Cardiac muscle cell (in vitro differentiated cells and primary cell): ENCODE measurements around the gene C1orf74. TPM values are rescaled to one million over a fixed set of nuclear protein-coding genes. Genes with fewer than 3 reads are reported as not detected.
A peak's percentile ranks its signal among the peaks of the same experiment; 100 is the strongest.

Experiments used
- DNase-seq, 2 donors: peaks; one replicate each; pipeline versions ENCODE4 v3.0.0 to v3.0.0-alpha.2; 2010 to 2017; ENCODE audit warnings: low read depth in 1 of 2, low spot score in 1 of 2
- H3K27ac ChIP-seq: fragments of 200-600 bp; sonication (generic); 2 replicates; pipeline ENCODE4 v1.5.1; 2016
- H3K27me3 ChIP-seq: fragments of 200-600 bp; sonication (generic); 2 replicates; pipeline ENCODE4 v1.6.0; 2016; ENCODE audit warnings: control low read depth
- H3K36me3 ChIP-seq: fragments of 200-600 bp; sonication (generic); 2 replicates; pipeline ENCODE4 v1.5.1; 2016; ENCODE audit warnings: control low read depth
- H3K4me1 ChIP-seq: fragments of 200-600 bp; sonication (generic); 2 replicates; pipeline ENCODE4 v1.8.1; 2017; ENCODE audit warnings: low read depth, mild to moderate bottlenecking, mixed run types
- H3K4me3 ChIP-seq: fragments of 200-600 bp; sonication (generic); 2 replicates; pipeline ENCODE4 v1.5.1; 2016; ENCODE audit warnings: mild to moderate bottlenecking
- H3K9me3 ChIP-seq: fragments of 200-600 bp; sonication (generic); 2 replicates; pipeline ENCODE4 v1.5.1; 2017; ENCODE audit warnings: low read depth, mild to moderate bottlenecking, control low read depth
- polyA plus RNA-seq: library from polyadenylated mRNA; unstranded; fragments of >200 nt; fragmentation: Nextera tagmentation; extraction: Ambion mirVana; gene quantifications from 2 replicates; pipeline ENCODE4 v1.2.1, GENCODE V29; 2016
- total RNA-seq: library from RNA; depleted of rRNA; stranded (reverse); fragments of >200 nt; gene quantifications from 2 replicates; pipeline ENCODE4 v1.2.3, GENCODE V29; 2016
- TF ChIP-seq, protein P1 (sequence below): IDR thresholded peaks from 2 replicates; pipeline ENCODE4 v1.5.1; 2012; ENCODE audit warnings: low read depth, mild to moderate bottlenecking, low read length

The C1orf74 gene
- total and polyA plus RNA-seq, 2 experiments from 2014 or later = 3.6 to 4.4 TPM

DNA sequence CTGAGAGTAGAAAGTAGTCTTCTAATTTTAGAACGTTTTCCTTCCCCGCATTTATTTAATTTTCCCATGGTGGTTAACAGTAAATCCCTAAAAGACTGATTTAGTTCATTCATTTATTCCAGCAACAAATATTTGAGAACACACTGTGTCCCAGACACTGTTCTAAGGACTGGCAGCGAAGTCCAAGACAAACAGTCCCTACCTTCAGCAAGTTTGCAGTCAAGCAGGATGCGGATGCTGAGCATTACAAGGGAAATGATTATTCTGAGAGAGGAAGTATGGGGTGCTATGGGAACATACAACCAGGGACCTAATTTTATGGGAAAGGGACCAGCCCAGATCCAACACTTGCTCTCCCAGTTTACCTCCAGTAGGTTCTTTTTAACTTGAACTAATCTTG lies 1.2 kb upstream of the C1orf74 start:
- H3K27ac ChIP-seq = no peak overlapping the region
- peaks cover 48% of the 10 kb centered on the region for H3K27me3 ChIP-seq
- no peaks in the 10 kb centered on the region for H3K9me3 ChIP-seq
- peaks cover 12% of the 10 kb centered on the region for H3K4me1 ChIP-seq
- TF ChIP-seq, protein P1, sequence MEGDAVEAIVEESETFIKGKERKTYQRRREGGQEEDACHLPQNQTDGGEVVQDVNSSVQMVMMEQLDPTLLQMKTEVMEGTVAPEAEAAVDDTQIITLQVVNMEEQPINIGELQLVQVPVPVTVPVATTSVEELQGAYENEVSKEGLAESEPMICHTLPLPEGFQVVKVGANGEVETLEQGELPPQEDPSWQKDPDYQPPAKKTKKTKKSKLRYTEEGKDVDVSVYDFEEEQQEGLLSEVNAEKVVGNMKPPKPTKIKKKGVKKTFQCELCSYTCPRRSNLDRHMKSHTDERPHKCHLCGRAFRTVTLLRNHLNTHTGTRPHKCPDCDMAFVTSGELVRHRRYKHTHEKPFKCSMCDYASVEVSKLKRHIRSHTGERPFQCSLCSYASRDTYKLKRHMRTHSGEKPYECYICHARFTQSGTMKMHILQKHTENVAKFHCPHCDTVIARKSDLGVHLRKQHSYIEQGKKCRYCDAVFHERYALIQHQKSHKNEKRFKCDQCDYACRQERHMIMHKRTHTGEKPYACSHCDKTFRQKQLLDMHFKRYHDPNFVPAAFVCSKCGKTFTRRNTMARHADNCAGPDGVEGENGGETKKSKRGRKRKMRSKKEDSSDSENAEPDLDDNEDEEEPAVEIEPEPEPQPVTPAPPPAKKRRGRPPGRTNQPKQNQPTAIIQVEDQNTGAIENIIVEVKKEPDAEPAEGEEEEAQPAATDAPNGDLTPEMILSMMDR = no peak
- no peak overlapping the region for H3K4me3 ChIP-seq
- no peak for DNase-seq
- no peaks in the 10 kb centered on the region for H3K36me3 ChIP-seq

DNA sequence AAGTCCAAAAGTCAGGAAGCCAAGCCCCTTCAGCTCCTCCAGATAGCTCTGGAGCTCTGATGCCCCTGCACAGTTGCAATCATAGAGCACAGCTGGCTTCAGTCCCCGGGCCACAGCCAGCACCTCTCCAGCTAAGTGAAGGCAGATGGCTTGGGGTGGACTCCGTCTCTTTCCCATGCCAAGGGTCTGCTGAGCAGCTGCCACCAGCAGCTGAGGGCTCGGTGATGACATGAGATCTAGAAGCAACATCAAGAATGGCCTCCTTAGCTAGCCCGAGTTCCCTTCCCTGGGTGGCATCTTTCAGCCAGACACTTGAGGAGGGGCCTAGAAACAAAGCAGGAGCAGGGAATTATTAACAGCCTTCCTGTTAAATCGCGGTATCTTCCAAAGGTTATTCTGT lies 973 bp downstream of the C1orf74 start:
- Histone ChIP-seq H3K4me1 (peaks cover 12% of the 10 kb centered on the region), H3K9me3 (no peaks in the 10 kb centered on the region), H3K27ac (no peak overlapping the region), H3K4me3 (peak overlapping the region; percentile 54), H3K36me3 (no peaks in the 10 kb centered on the region), H3K27me3 (peaks cover 29% of the 10 kb centered on the region)
- no peak for DNase-seq
- TF ChIP-seq, protein P1 = no peak

DNA sequence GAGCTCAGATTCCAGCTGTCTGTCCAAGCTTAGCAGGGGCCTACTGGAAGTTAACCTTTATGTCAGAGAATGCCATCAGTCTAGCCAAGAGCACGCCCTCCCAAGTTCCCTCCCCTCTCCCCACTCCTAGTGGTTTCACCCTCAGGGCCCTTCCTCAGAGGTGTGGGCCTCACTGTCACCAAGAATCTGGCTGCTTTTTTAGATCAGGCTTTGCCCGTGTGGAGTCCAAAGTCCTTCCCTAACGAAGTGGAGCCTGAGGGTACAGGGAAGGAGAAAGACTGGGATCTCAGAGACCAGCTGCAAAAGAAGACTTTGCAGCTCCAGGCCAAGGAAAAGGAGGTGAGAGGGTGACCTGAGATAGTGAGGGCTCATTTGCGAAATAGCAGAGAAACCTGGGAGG lies 4.1 kb downstream of the C1orf74 start:
- Histone ChIP-seq H3K4me1 (peaks cover 12% of the 10 kb centered on the region), H3K36me3 (no peaks in the 10 kb centered on the region), H3K4me3 (no peak overlapping the region), H3K9me3 (no peaks in the 10 kb centered on the region), H3K27ac (no peak overlapping the region), H3K27me3 (no peaks in the 10 kb centered on the region)
- no peak for DNase-seq
- TF ChIP-seq, protein P1 = no peak

DNA sequence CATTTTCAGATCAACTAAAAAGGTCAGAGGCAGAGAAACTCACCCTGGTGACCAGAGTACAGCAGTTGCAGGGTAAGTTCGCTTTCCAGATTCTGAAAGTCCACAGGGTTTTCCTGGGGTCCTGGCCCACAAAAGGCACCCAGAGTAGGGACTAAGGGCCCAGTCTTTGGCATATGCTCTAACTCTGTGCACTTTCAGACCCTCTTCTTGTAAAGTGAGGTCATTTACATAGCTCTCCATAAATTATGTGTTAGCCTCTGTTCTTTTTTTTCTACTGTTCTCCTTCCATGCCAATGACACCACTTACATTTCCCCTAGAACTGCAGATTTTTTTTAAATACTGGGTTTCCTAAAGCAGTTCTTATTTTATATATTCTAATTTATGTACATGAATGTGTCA lies 6.3 kb downstream of the C1orf74 start:
- Histone ChIP-seq H3K4me1 (peaks cover 1% of the 10 kb centered on the region), H3K27ac (no peak overlapping the region), H3K36me3 (no peaks in the 10 kb centered on the region), H3K9me3 (no peaks in the 10 kb centered on the region), H3K4me3 (no peak overlapping the region), H3K27me3 (no peaks in the 10 kb centered on the region)
- TF ChIP-seq, protein P1 = no peak
- no peak for DNase-seq

DNA sequence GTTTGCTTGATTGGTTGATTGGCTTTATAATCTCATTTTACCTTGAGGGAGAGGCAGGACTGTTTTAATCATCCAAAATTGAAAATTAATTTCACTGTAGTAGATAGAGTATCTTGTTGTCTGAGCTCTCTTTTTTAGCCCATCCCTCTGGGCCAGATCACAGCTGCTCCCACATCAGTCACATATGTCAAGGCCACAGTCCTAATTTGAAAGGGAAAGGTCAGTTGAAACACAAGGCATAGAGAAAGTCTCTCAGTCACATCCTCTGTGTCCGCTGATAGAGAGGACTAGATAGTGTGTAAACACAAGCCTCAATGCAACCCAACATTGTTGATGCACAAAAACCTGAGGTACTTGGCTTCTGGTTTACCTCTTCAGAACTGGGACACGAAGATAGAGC lies 6.8 kb downstream of the C1orf74 start:
- no peak overlapping the region for H3K4me3 ChIP-seq
- no peak for DNase-seq
- H3K27ac ChIP-seq = no peak overlapping the region
- no peaks in the 10 kb centered on the region for H3K9me3 ChIP-seq
- H3K27me3 ChIP-seq = no peaks in the 10 kb centered on the region
- H3K36me3 ChIP-seq = no peaks in the 10 kb centered on the region
- TF ChIP-seq, protein P1 = no peak
- H3K4me1 ChIP-seq = no peaks in the 10 kb centered on the region

DNA sequence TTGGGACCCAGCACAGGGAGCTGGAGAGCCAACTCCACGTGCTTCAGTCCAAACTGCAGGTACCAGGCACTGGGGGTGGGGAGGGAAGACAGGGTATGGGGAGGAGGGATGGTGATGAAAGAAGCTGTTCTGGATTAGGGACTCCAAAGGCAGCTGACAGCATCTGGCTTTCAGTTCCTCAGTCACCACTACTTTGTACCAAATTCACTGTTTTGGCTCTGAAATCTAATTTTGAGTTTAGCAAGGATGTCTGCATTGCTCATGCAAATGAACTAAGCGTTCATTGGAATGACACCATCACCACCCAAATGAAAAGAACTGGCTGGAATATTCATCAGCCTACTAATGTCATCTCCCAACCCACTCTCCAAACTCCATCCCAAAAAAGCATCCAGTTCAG lies 8.7 kb downstream of the C1orf74 start:
- Histone ChIP-seq H3K27me3 (no peaks in the 10 kb centered on the region), H3K4me3 (no peak overlapping the region)
- no peak for DNase-seq

More for the DNA sequence above, 8.7 kb downstream of the C1orf74 start:
- TF ChIP-seq, protein P1 = no peak
- Histone ChIP-seq H3K36me3 (no peaks in the 10 kb centered on the region), H3K9me3 (no peaks in the 10 kb centered on the region), H3K4me1 (no peaks in the 10 kb centered on the region), H3K27ac (no peak overlapping the region)
